Stimulated activated CD4-positive, alpha-beta T cell treated with anti-CD3 and anti-CD28 coated beads, Interleukin-1b, Interleukin-23, amount 100 ng/mL, for 48 hours (primary cell): ENCODE results near the gene ATAT1.
"Not testable (repeated sequence)": the region's sequence is repeated elsewhere in the genome, so short reads cannot be mapped to it uniquely, and the experiment has no call there.

Experiments
- DNase-seq: peaks from one replicate; pipeline ENCODE4 v3.0.0-alpha.2; 2020

ATAT1 gene

DNA sequence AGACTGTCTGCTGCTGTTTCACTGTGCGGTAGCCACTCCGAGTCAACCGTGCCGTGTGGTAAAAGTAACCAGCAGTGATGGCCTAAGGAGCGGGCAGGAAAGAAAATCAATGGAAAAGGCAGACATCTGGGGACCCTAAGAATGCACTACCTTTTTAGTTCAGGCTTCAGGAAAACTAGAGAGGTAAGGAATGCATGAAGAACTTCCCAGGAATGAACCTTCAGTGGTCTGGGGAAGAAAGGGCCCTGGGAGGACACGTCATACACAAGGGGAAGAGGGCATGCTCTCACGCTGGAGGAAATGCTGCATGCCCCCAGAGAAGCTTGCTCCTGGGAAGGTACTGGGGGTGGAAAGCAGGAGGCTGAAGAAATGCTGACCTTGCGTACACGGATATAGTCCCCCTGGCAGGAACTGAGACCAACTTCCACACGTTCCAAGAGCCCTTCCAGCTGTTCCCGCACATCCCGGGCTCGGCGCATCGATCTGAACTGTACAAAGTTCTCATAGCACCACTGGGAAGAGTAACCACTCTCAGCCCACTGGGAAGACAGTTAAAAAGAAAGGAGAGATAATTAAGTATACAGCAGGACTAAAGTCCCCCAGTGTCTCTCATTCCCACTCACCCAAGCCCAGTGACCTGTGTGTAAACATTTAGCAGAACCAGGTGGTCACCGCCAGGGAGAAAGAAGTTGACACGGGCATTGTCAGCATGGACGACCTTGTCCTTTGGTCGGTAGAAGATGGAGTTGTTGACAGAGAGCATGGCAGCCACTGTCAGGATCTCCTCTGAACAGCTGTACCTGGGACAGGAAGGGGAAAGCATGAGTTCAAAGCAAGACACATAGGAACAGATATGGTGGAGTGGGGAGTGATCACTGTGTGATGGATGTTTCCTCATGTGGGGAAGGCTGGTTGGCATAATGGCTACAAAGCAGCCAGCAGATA is 28.4 kb downstream of the ATAT1 start:
- DNase-seq = no peak

DNA sequence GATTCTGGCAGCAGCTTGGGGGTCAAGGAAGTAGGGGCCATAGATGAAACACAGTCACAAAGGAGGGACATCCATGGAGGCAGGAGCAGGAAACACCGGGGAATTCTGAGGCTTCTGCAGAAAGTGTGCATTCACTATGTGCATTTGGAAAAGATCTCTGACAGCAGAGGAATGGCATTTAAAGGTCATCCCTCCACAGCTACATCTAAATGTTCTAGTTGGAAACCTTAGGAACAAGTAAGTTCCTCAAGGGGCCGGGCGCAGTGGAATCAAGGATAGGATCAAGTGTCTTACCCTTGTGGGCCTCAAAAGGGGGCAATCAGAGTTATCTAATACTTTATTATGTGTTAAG is 29.0 kb downstream of the ATAT1 start:
- DNase-seq = no peak

DNA sequence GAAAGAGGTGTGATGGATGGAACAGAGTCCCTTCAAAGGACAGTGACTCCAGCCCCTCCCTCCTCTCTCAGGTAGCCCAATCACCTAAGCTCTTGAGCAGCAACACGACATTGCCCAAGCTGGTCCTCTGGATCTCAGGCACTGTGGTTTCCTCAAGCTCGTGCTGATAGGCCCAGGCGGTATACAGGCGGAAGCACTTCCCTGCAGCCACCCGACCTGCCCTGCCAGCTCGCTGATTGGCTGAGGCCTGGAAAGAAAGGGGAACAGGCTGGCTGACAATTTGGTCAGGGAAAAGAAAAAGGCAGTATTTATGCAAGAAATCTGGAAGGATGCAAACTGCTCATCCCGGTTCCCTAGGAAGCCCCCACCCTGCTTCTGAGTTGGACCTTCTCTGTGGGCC is 29.8 kb downstream of the ATAT1 start:
- no peak for DNase-seq

DNA sequence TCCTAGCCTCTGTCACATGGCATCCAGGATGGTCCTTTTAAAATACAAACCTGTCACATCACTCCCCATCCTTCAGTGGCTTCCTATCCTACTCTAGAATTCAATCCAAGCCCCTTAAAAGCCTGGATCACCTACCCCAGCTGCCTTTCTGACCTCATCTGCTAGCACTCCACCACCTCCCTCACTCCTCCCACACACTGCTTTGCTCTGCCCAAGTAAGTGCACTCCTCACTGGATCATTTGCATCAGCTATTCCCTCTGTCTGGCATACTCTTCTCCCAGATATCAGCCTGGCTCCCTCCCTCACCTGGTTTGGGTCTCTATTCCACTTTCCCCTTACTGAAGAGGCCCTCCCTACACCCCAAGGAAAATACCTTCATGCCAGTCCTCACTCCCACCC is 30.8 kb downstream of the ATAT1 start:
- DNase-seq = no peak

DNA sequence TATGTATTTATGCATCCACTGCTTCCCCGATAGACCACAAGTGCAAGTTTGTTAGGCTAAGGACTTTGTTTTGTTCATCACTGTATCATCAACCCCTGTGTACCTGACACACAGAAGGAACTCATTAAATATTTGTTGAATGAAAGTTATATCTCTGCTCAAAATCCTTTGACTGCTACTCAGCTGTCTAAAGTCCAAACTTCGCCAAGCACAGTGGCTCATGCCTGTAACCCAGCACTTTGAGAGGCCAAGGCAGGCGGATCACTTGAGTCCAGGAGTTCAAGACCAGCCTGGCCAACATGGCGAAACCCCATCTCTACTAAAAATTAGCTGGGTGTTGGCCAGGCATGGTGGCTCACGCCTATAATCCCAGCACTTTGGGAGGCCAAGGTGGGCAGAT is 31.2 kb downstream of the ATAT1 start:
- not testable (repeated sequence) for DNase-seq

DNA sequence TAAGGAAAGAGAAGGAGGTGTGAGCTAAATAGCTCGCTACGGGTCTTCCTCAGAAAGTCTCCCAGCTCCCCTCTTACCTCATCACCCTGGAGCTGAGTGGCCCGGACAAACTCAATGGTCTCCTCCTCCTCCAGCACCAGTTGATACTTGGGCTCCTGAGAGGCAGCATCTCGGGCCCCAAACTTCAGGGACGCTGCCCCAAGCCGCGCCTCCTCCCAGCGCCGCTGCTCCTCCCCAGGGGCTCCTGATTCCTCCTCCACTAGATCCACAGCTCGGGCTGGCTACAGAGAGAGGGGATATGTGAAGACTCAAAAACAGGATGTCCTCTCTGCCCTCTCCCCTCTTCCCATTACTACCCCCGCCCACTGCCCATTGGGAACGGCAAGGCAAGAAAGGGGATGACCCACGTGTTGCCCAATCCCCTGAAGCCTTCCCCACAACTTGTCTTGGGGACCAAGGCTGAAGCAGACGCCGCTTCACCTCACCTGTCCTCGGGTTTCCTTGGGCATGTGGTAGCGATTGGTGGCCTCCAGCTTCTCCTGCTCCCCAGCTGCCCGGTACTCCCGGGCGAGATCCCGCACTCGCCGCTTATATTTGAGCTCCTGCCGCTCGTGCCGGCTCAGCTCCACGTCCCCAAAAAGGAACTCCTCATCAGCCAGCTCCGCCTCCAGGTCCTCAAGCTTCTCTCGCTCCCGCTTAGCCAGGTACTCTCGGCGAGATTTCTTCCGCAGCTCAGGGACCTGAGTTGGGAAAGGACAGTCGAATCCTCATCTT is 38.5 kb downstream of the ATAT1 start:
- DNase-seq = no peak

DNA sequence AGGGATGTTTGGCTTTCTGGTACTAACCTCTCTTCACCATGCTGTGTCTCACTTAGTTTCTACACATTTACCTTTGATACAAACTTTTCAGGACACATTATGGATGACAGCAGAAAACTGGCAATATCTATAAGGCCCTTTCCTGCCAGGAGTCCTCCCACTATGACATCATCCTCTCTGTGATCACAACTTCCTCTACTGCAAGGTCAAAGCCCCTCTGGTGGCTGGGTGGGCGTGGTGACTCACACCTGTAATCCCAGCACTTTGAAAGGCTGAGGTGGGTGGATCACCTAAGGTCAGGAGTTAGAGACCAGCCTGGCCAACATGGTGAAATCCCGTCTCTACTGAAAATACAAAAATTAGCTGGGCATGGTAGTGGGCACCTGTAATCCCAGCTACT is 39.6 kb downstream of the ATAT1 start:
- peak; percentile 61 for DNase-seq

DNA sequence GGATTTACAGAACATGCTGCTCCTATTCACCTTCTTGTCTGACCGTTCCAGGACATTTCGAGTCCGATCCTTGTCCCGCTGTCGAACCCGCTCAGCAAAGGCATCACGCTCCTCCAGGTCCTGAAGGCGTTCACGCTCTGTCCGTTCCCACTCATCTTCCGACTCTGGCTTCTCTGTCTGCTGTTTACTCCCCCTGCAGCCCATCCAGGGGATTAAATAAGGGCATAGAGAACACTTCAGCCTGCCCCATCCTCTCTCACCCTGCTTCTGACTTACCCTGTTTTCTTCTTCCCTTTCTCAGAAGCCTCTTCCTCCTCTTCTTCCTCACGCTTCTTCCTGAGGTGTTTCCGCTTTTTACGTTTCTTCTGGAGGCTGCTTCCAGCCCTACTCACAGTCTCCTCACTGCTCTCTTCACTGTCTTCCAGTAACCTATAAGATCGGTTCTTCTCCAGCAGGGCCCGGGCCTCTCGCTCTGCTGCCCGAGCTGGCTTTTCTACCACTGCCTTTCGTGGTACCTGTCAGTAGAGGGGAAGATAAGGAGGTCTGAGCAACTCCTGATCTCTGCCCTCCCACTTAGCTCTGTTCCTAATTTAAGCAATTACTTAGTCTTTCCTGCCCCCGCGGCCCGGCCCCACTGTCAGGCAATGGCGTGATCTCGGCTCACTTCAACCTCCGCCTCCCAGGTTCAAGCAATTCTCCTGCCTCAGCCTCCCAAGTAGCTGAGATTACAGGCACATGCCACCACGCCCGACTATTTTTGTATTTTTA is 44.3 kb downstream of the ATAT1 start:
- DNase-seq = no peak

DNA sequence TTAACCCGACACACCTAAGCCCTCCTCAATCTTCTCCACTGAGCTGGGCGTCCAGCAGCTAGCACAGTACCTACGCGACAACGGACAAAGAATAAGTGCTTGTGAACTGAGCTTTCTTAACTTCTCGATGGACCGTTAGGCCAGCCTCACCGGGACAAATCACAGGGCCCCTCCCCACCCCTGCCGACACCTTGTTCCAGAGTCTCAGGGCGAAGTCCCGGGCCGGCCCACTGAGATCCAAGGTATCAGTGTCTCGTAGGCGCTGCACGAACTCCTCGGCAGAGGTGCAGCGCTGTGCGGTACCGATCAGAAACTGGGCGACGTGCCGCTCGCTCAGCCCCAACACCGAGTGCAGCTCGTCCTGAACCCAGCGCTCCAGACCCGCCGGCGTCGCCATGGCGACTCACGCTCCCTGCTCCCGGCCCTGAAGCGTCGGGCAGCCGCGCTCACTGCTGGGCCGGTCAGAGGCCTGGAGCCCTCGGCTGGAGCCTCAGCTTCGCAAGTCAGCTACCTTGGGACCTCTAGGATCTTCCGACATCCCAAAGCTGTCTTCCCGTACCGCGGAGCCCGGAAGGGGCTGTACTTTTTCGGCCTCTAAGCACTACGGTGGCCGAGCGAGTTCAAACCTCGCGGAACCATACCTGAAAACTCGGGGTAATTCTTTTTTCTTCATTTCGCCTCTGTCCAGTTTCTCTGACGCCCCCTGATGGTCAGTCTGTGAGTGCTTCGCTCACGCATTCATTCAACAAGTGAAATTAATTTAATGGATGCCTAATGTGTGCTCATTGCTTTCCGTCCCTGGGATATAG is 46.0 kb downstream of the ATAT1 start, which contains the start of gene DHX16:
TSS of gene DHX16 (minus strand) at position 562 of the 809 bp plus-strand sequence. CDS start at position 397, 165 bp downstream.
- DNase-seq = peak; percentile 89

DNA sequence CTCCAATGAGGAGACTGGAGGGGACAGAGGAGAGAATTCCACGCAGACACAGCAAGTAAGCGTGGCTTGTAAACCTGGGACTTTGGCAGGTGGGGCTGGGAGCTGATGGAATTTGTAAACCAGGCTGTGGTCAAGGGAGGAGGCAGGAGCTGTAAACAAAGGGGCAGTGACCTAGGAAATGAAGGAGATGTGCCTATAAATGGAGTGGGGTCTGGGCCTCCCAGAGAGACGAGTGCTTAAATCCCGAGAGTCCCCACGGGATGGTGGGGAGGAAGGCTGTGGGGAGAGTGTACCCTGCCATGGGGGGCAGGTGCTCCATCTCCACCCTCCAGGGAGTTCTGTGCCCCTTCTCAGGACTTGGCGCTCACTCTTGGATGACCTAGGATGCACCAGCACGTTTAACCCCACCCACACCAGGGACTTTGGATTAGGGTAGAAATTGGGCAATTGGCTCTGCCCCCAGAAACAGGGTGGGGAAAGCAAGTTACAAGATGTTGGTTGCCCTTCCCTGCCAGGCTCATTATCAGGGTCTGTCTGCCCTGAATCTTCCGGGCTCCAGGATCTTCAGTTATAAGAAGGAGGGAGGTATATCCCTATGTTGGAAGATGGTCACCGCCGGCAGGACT is 50.1 kb downstream of the ATAT1 start:
- no peak for DNase-seq

DNA sequence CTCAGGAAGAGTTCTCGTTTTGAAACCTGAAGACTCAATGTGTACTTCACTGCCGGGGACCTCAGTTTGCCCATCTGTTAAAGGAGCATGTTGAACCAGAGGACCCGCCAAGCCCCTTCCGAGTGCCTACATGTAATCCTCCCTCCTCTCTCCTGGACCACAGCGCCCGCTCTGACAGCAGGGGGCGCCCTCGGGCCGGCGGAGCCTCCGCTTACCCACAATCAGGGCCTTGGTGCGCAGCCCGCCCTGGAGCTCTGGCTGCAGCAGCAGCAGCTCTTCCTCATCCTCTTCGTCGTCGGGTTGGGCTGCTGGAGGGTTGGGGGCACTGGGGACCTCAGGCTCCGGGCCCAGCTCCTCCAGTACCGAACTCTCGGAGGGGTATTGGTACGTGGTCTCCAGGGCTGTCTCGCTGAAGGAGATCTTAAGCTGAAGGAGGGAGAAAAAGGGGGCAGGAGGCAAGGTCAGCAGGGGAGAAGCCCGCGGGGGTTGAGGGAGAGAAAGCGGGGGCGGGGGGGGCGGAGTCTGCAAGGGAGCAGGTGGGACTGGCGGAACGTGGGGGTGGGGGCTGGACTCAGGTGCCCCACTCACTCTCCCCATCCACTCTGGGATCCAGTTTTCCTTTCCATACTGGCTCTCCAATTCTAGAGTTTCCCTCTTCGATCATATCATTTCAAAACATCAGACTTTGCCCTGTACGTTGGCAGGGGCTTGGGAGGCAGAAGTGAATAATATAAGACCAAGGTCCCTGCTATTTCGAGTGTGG is 52.5 kb downstream of the ATAT1 start:
- DNase-seq = peak; percentile 89

DNA sequence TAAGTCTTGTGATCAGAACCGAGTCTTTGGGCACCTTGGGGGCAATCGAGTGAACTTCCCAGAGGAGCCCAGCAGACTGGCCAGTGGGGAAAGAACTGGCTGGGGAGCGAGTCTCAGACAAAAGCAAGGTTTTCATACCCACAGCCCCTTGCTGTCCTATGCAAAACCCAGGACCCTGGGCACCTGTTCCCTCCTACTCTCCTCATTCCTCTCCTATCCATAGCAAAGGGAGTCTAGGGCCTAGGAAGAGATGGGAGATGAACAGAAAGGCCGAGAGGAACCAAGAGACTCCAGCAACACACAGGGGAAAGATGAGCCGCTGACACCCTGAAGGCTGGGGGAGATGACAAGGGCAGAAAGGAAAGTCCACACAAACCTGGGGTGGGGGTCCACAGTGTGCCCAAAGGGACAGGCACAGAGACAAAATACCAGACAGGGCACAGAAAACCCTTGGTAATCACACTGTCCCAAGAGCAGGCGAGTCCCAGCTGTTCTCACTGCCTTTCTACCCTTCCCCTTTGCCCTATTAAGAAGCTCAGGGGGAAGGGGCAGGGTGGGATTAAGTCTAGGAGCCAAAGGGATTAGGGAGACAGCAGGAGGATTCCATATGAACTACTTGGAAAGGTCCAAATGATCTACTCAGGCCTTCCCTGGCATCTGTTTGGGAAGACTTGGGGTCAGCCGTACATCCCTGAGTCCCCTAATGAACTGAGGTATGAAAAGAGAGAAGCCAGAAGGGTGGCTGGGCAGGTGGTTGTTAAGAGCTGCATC is 53.3 kb downstream of the ATAT1 start:
- no peak for DNase-seq

DNA sequence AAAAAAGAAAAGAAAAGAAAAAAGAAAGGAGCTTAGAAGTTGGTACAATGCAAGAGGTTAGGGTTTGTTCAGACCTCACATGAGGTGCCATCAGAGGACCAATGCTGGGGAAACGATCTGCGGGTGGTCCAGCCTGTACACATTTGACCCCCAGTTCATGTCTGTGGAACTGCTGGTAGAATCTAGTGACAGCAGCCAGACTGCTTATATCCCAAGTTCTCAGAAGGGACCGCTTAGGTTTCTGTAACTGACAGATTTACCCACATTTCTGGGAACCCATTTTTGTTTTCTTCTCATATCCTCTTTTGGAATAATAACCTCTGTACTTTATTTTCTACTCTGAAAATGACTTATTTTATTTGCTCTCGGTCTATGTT is 55.1 kb downstream of the ATAT1 start:
- DNase-seq = no peak

DNA sequence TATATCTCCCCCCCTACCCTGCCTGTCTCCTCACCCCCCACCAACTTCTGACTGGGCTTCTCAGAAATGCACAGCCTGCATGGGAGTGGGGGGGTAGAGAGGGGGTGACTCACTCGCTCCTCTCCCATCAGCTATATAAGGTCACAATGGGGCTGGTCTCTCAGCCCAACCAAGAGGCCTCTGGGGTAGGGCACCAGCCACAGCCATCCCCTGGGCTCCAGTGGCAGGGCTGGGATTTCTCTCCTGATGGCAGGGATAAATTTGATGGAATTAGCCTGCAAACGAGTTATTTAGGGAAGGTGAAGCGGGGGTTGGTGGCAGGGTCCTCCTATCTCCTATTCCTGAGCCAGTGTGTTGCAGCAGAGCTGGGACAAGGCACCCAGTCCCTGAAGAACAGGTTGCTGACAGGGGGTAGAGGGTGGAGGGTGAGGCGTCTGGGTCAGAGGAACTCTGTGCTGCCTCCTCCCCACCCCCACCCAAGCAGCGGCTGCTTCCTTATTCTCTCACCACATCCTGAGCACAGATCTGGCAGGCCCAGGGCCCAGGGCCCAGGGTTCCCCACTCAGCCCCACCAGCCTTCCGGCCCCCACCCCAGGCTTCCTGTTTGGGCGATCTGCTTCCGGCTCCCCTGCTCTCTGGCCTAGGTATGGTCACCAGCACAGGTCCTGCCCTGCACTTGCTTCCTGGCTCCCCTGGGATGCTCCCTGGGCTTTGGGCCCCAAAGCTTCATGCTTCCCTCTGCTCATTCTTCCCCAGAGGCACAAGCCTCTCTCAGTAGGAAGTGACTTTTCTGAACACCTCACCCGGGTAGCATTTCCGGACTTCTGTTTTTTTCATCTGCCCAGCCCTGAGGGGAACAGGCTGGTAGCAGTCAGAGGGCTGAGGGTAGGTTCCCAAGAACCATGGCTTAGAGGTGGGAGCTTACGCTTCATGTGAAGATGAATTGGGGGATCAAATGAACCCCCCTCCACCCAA is 55.8 kb downstream of the ATAT1 start:
- peak; percentile 89 for DNase-seq

DNA sequence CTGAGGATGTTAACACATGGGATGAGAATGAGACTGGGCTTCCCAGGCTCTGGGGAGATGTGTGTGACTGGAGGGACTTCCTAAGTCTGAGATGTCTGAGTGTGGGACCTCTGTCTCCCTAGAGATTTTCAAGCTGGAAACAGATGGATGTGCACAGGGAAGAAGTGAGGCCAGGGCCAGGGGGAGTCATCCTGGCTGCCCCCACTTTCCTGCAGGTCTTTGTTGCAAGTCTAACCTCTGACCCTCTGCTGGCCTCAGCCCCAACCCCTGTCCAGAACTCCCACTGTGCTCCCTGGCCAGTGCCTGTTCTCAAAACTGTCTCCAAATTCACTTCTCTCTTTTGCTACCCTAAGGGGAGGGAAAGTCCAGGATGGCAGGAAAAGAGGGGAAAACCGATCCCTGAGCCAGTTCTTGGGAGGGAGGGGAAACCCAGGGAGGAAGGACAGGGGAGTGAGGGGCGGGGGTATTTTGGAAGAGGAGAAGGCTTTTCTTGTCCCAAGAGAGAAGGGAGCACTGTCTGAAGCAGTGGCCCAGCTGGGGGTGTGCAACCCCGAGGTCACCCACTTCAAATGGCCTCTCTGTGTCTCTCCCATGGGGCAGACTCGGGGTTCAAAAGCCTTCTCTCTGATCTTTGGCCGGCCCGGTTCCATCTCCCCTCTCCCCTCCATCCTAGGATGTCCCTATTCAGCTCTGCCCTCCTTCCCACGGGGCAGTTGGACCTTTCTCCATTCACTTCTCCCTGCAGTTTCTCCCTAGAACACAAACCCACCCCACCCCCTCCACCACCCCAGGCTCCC is 56.7 kb downstream of the ATAT1 start:
- DNase-seq = no peak

DNA sequence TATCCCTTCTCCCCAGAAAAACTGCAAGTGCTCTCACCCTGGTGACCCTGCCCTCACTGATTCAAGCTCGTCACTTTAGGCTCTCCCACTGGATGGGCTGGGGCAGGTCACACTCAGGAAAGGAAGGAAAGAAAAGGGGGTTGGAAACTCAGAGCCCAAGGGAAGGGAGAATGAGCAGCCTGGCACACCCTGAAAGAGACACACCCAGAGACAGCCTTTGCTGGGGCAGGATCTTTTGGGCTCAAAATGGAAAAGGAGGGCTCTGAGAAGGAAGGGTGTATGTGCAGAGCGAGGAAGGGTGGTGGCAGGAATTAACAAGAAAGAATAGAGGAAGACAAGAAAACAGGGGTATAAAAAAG is 57.3 kb downstream of the ATAT1 start:
- DNase-seq = no peak

DNA sequence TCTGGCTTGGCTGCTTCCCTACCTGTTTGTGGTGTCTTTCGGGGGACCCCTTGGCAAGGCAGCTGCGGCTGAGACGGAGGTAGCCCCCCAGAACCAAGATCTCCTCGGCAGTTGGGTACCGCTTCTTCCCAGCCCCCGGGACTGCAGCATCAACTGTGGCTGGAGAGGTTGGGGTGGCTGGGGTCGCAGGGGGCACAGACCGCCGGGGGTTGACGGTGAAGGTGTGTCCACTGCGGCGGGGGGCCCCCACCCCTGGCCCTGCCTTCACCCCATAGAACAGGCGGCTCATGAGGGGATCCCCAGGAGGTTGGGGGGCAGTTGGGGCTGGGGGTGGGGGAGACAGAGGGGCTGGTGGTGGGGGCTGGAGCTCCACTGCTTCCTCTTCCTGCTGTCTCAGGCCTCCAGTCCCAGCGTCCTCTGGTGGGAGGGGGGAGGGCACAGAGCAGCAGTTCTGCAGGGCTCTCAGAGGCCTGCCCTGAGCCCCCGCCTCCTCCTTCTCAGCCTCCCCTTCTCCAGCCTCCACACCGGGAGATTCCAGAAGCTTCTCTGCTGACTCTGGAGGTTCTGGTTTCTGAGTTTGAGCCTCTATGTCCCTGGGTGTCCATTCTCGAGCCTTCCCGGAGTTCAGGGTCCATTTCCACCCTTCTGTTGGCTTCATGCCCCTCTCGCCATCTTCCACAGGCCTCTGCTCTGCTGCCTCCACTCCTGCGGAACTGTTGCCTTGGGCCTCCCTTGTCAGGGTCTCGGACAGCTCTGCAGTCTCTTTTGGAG is 57.9 kb downstream of the ATAT1 start:
- DNase-seq = peak; percentile 58
